Adrenal gland (tissue), 12 donors: Measurements from ENCODE around the gene SLFNL1. TPM values are rescaled to one million over a fixed set of nuclear protein-coding genes. Genes with fewer than 3 reads are reported as not detected.
A peak's percentile ranks its signal among the peaks of the same experiment; 100 is the strongest.

Experiments
- DNase-seq, 7 donors: peaks; one replicate each; pipeline ENCODE4 v3.0.0-alpha.2; 2019 to 2020
- H3K27ac ChIP-seq, 5 donors: fragments of 200-600 bp; sonication (generic) in 4 of 5; 1 replicate in 3 of 5; 2 replicates in 2 of 5; pipeline versions ENCODE4 v1.5.1 to v1.8.0; 2016 to 2020; ENCODE audit warnings: mild to moderate bottlenecking in 1 of 5
- H3K27me3 ChIP-seq: fragments of 200-600 bp; 2 replicates; pipeline ENCODE4 v1.8.0; 2021
- H3K36me3 ChIP-seq, 2 donors: fragments of 200-600 bp; replicated peaks in 1 of 2; 1 replicate in 1 of 2; 2 replicates in 1 of 2; pipeline versions ENCODE4 v1.5.1 to v1.8.0; 2018 to 2022
- H3K4me1 ChIP-seq, 2 donors: fragments of 200-600 bp; replicated peaks in 1 of 2; 1 replicate in 1 of 2; 2 replicates in 1 of 2; pipeline versions ENCODE4 v1.5.1 to v1.8.0; 2018 to 2021
- H3K4me3 ChIP-seq, 4 donors: fragments of 200-600 bp; sonication (generic) in 3 of 4; one replicate each; pipeline ENCODE4 v1.5.1; 2016 to 2018
- H3K9me3 ChIP-seq, 3 donors: fragments of 200-600 bp; sonication (generic) in 1 of 3; replicated peaks in 1 of 3; 1 replicate in 2 of 3; 2 replicates in 1 of 3; pipeline versions ENCODE4 v1.5.1 to v1.8.0; 2016 to 2021
- CTCF ChIP-seq, 6 experiments: fragments of 450-650 bp in 4 of 6; fragments of 200-600 bp in 2 of 6; sonication (generic) in 1 of 6; IDR thresholded peaks; 1 replicate in 5 of 6; 2 replicates in 1 of 6; pipeline versions ENCODE4 v1.5.1 to v1.8.0; 2016 to 2021; ENCODE audit warnings: antibody characterized with exemption in 6 of 6, mild to moderate bottlenecking in 2 of 6, moderate library complexity in 1 of 6
- POLR2A ChIP-seq, 2 donors: fragments of 450-650 bp; IDR thresholded peaks; one replicate each; pipeline ENCODE4 v1.6.1; 2017; ENCODE audit warnings: antibody characterized with exemption in 2 of 2, mild to moderate bottlenecking in 2 of 2, moderate library complexity in 1 of 2
- whole genome bisulfite sequencing, 4 donors: extraction: QIAGEN DNeasy Blood & Tissue Kit in 2 of 4; methylation state at CpG; one replicate each; pipeline versions ENCODE4 v1.1.5 to v1.1.7; 2013 to 2017; 5-methylcytosine and 5-hydroxymethylcytosine counted together
- intact Hi-C, 2 donors: fragments of 100-400 bp; cut with DNase I; formaldehyde crosslinking; loops; one replicate each; pipeline versions ENCODE4 v1.14.1 to v1.15.0; 2022 to 2023
- polyA plus RNA-seq, 3 donors: library from polyadenylated mRNA; stranded (reverse); fragments of 200-250 nt in 2 of 3; fragments of 350-450 nt in 1 of 3; fragmentation: Illumina TruSeq in 1 of 3; extraction: RNeasy Lipid Tissue Mini Kit (QIAGEN cat#74804) in 1 of 3; gene quantifications; one replicate each; pipeline ENCODE4 v1.2.3, GENCODE V29; 2013 to 2014
- total RNA-seq, 9 donors: library from RNA; depleted of rRNA in 4 of 9; stranded (reverse); fragments of >200 nt in 4 of 9; fragments of 120-200 nt in 1 of 9; fragmentation: NEBNext Ultra II Directional in 1 of 9; extraction: Animal tissue kit (Norgen Biotek cat#: 25700) in 1 of 9; gene quantifications; one replicate each; pipeline versions ENCODE4 v1.1.0 to v1.2.4, GENCODE V29; 2013 to 2023
- donor health status: healthy with polysubstance abuse.
- donor health status: Bipolar disorder and iron deficiency.
- donor health status: DM: yes; HTN: yes; CAD: no.
- donor health status: DM: no; HTN: no; CAD: no.
- donor health status: DM: no; HTN: no; CAD: no.
- donor health status: DM: yes; HTN: yes; CAD: no.

SLFNL1 gene
- total and polyA plus RNA-seq, 12 donors = 0.06 to 1.4 (median 0.26) TPM; not detected in 1

- WGBS, 4 donors = 88 to 100% (median 93%) methylated on average over 2 to 3 of the region's 3 CpGs
- TF ChIP-seq CTCF (IDR thresholded peaks at IDR 0.05) (no peak), POLR2A (IDR thresholded peaks at IDR 0.05) (no peak)
- Histone ChIP-seq H3K27ac (no peak overlapping the region), H3K4me3 (no peak overlapping the region), H3K27me3 (no peaks in the 10 kb centered on the region), H3K9me3 (no peaks in the 10 kb centered on the region), H3K4me1 (no peaks in the 10 kb centered on the region), H3K36me3 (peaks cover 0 to 28% of the 10 kb centered on the region in 2 donors)
- no peak for DNase-seq
- intact Hi-C loops = no loop called here
Measured at GRCh38 chr1:41048540-41048939, 27.0 kb upstream of the SLFNL1 start.

- Histone ChIP-seq H3K9me3 (no peaks in the 10 kb centered on the region), H3K27ac (peak overlapping the region in 1 of 5 donors; percentile 12), H3K4me3 (no peak overlapping the region), H3K36me3 (peaks cover 0 to 28% of the 10 kb centered on the region in 2 donors), H3K27me3 (no peaks in the 10 kb centered on the region), H3K4me1 (no peaks in the 10 kb centered on the region)
- no peak for DNase-seq
- TF ChIP-seq POLR2A (IDR thresholded peaks at IDR 0.05) = no peak
- TF ChIP-seq CTCF (IDR thresholded peaks at IDR 0.05) = no peak
- 89 to 91% (median 90%) methylated on average over 10 of the region's 10 CpGs for WGBS, 4 donors
- intact Hi-C loops = no loop called here
Measured at GRCh38 chr1:41046347-41046775, 24.8 kb upstream of the SLFNL1 start.

GRCh38 chr1:41045740-41046139, 24.2 kb upstream of the SLFNL1 start:
- intact Hi-C loops = no loop called here
- no peak for TF ChIP-seq CTCF (IDR thresholded peaks at IDR 0.05)
- no peak for TF ChIP-seq POLR2A (IDR thresholded peaks at IDR 0.05)
- no peaks in the 10 kb centered on the region for H3K27me3 ChIP-seq

GRCh38 chr1:41044187-41044586, 22.7 kb upstream of the SLFNL1 start:
- Histone ChIP-seq H3K4me3 (no peak overlapping the region), H3K36me3 (peaks cover 0 to 28% of the 10 kb centered on the region in 2 donors), H3K4me1 (no peaks in the 10 kb centered on the region), H3K27me3 (no peaks in the 10 kb centered on the region), H3K9me3 (no peaks in the 10 kb centered on the region), H3K27ac (no peak overlapping the region)
- DNase-seq = no peak
- intact Hi-C loops = no loop called here
- no peak for TF ChIP-seq CTCF (IDR thresholded peaks at IDR 0.05)
- TF ChIP-seq POLR2A (IDR thresholded peaks at IDR 0.05) = no peak
- WGBS, 4 donors = 70 to 81% (median 74%) methylated on average over 2 of the region's 2 CpGs

More at GRCh38 chr1:41045740-41046139, 24.2 kb upstream of the SLFNL1 start:
- 73 to 88% (median 79%) methylated on average over 5 of the region's 5 CpGs for WGBS, 4 donors
- Histone ChIP-seq H3K27ac (peak overlapping the region in 2 of 5 donors; percentile 12 to 54), H3K9me3 (no peaks in the 10 kb centered on the region), H3K4me3 (no peak overlapping the region), H3K4me1 (no peaks in the 10 kb centered on the region), H3K36me3 (peaks cover 0 to 28% of the 10 kb centered on the region in 2 donors)
- peak in 1 of 7 donors; percentile 33 for DNase-seq
